Astrocyte (in vitro differentiated cells and primary cell): Measurements from ENCODE around the gene MSL1. TPM values are rescaled to one million over a fixed set of nuclear protein-coding genes. Genes with fewer than 3 reads are reported as not detected.

ENCODE experiments used
- DNase-seq: peaks from one replicate; pipeline ENCODE4 v3.0.0-alpha.2; 2010; ENCODE audit warnings: low read depth
- FAIRE-seq: peaks from 2 replicates; lab custom pipeline; 2011; peaks lifted over from hg19 to GRCh38; lab: Jason Lieb, UNC
- H2AFZ ChIP-seq: 2 replicates; pipeline ENCODE4 v1.6.0; 2012; ENCODE audit warnings: low read depth, low read length, inconsistent platforms
- H3K27ac ChIP-seq: 2 replicates; pipeline ENCODE4 v1.5.1; 2011; ENCODE audit warnings: low read depth, low read length, inconsistent platforms
- H3K27me3 ChIP-seq: 2 replicates; pipeline ENCODE4 v1.6.0; 2011; ENCODE audit warnings: low read length, inconsistent platforms; ENCODE audit not compliant: insufficient read depth
- H3K36me3 ChIP-seq: 2 replicates; pipeline ENCODE4 v1.5.1; 2011; ENCODE audit warnings: low read length, inconsistent platforms; ENCODE audit not compliant: insufficient read depth
- H3K4me1 ChIP-seq: 2 replicates; pipeline ENCODE4 v1.5.1; 2011; ENCODE audit warnings: low read length, inconsistent platforms; ENCODE audit not compliant: insufficient read depth
- H3K4me2 ChIP-seq: 2 replicates; pipeline ENCODE4 v1.6.0; 2012; ENCODE audit warnings: low read length, inconsistent platforms
- H3K4me3 ChIP-seq: 2 replicates; pipeline ENCODE4 v1.5.1; 2011; ENCODE audit warnings: low read depth, mild to moderate bottlenecking, low read length, inconsistent platforms; ENCODE audit not compliant: insufficient read depth
- H3K79me2 ChIP-seq: 2 replicates; pipeline ENCODE4 v1.6.0; 2012; ENCODE audit warnings: mild to moderate bottlenecking, low read length, inconsistent platforms; ENCODE audit not compliant: insufficient read depth
- H3K9ac ChIP-seq: 2 replicates; pipeline ENCODE4 v1.6.0; 2012; ENCODE audit warnings: mild to moderate bottlenecking, low read length, inconsistent platforms
- H3K9me3 ChIP-seq: 2 replicates; pipeline ENCODE4 v1.5.1; 2012; ENCODE audit warnings: low read depth, mild to moderate bottlenecking, low read length, inconsistent platforms; ENCODE audit not compliant: insufficient read depth
- H4K20me1 ChIP-seq: 2 replicates; pipeline ENCODE4 v1.6.0; 2012; ENCODE audit warnings: low read length, inconsistent platforms; ENCODE audit not compliant: insufficient read depth
- H3K27ac Mint-ChIP-seq: one replicate; pipeline ENCODE4 v1.8.0; 2021; ENCODE audit warnings: mild to moderate bottlenecking, mixed read lengths; ENCODE audit not compliant: unreplicated experiment
- H3K27me3 Mint-ChIP-seq: one replicate; pipeline ENCODE4 v1.8.0; 2021; ENCODE audit warnings: low read depth, mixed read lengths; ENCODE audit not compliant: unreplicated experiment
- H3K36me3 Mint-ChIP-seq: one replicate; pipeline ENCODE4 v1.8.0; 2021; ENCODE audit warnings: low read depth, mixed read lengths; ENCODE audit not compliant: unreplicated experiment
- H3K4me1 Mint-ChIP-seq: one replicate; pipeline ENCODE4 v1.8.0; 2021; ENCODE audit warnings: low read depth, mixed read lengths; ENCODE audit not compliant: unreplicated experiment
- H3K4me3 Mint-ChIP-seq: one replicate; pipeline ENCODE4 v1.8.0; 2021; ENCODE audit warnings: mild to moderate bottlenecking, moderate library complexity, mixed read lengths; ENCODE audit not compliant: unreplicated experiment
- H3K9me3 Mint-ChIP-seq: one replicate; pipeline ENCODE4 v1.8.0; 2021; ENCODE audit warnings: mild to moderate bottlenecking, mixed read lengths; ENCODE audit not compliant: unreplicated experiment
- CTCF ChIP-seq: IDR thresholded peaks from 2 replicates; pipeline ENCODE4 v1.5.1; 2011; ENCODE audit warnings: low read depth, mild to moderate bottlenecking, inconsistent platforms, low read length, moderate library complexity; ENCODE audit not compliant: insufficient read depth
- EZH2 ChIP-seq: IDR thresholded peaks from 2 replicates; pipeline ENCODE4 v1.6.1; 2012; ENCODE audit warnings: mild to moderate bottlenecking, low read length, inconsistent platforms; ENCODE audit not compliant: insufficient read depth
- microRNA-seq: library from miRNA; unstranded; fragments of <30 nt; microRNA quantifications from one replicate; pipeline ENCODE4 v1.2.0, GENCODE V29; 2020
- total RNA-seq: library from RNA; stranded (reverse); gene quantifications from 2 replicates; pipeline ENCODE4 v1.2.1, GENCODE V29; 2021

The MSL1 gene
- total RNA-seq, 1 donor from 2014 or later: 81.9 TPM

- no peak for TF ChIP-seq CTCF
- no peak for TF ChIP-seq EZH2
- FAIRE-seq (no peak), DNase-seq (no peak)
- Histone ChIP-seq H3K9ac (no peak overlapping the region), H3K36me3 (no peaks in the 10 kb centered on the region), H3K4me1 (peaks cover 19% of the 10 kb centered on the region), H3K27ac (no peak overlapping the region), H3K4me3 (no peak overlapping the region), H3K79me2 (peaks cover 3% of the 10 kb centered on the region), H2AFZ (no peak overlapping the region), H4K20me1 (peaks cover 18% of the 10 kb centered on the region), H3K9me3 (no peaks in the 10 kb centered on the region), H3K4me2 (no peak overlapping the region), H3K27me3 (no peaks in the 10 kb centered on the region)
- no peaks in the 10 kb centered on the region for H3K27me3 Mint-ChIP-seq
- no peak overlapping the region for H3K4me3 Mint-ChIP-seq
- peaks cover 16% of the 10 kb centered on the region for H3K4me1 Mint-ChIP-seq
- no peak overlapping the region for H3K27ac Mint-ChIP-seq
- H3K36me3 Mint-ChIP-seq: peaks cover under 1% of the 10 kb centered on the region
- H3K9me3 Mint-ChIP-seq: no peaks in the 10 kb centered on the region
Measured at GRCh38 chr17:40181205-40181604, 59.4 kb downstream of the MSL1 start.

- H3K9ac ChIP-seq: no peak overlapping the region
- no peak overlapping the region for H2AFZ ChIP-seq
- H3K36me3 ChIP-seq: no peaks in the 10 kb centered on the region
- no peak overlapping the region for H3K27ac Mint-ChIP-seq
- peaks cover 12% of the 10 kb centered on the region for H3K4me1 Mint-ChIP-seq
- H3K79me2 ChIP-seq: no peaks in the 10 kb centered on the region
- peaks cover 15% of the 10 kb centered on the region for H3K4me1 ChIP-seq
- no peak overlapping the region for H3K4me2 ChIP-seq
- H3K27me3 ChIP-seq: no peaks in the 10 kb centered on the region
- H3K4me3 Mint-ChIP-seq: no peak overlapping the region
- TF ChIP-seq EZH2: no peak
- TF ChIP-seq CTCF: no peak
- DNase-seq: no peak
- no peaks in the 10 kb centered on the region for H3K9me3 Mint-ChIP-seq
- H3K27me3 Mint-ChIP-seq: no peaks in the 10 kb centered on the region
- no peak overlapping the region for H3K27ac ChIP-seq
- no peak overlapping the region for H3K4me3 ChIP-seq
- no peaks in the 10 kb centered on the region for H3K9me3 ChIP-seq
- no peak for FAIRE-seq
- peaks cover 11% of the 10 kb centered on the region for H4K20me1 ChIP-seq
- peaks cover 4% of the 10 kb centered on the region for H3K36me3 Mint-ChIP-seq
Measured at GRCh38 chr17:40182606-40183005, 60.8 kb downstream of the MSL1 start.

Small RNA genes within 50 kb of the gene (microRNA-seq; reads per million reads assigned to microRNA genes)
- 5.5 reads per million, percentile 23 among the genes with 10 or more reads in this experiment for gene MIR6866

Other genes with a start within 250 kb of the MSL1 start
- 12.1 and 12.4 TPM in 2 replicates for gene GSDMB, start 203.3 kb upstream of the MSL1 start, total RNA-seq
- gene ORMDL3, start 194.4 kb upstream of the MSL1 start, total RNA-seq: 65.3 and 70.2 TPM in 2 replicates
- gene LRRC3C, start 194.2 kb upstream of the MSL1 start, total RNA-seq: not detected in 2 replicates
- gene GSDMA, start 159.0 kb upstream of the MSL1 start, total RNA-seq: not detected in 2 replicates
- gene PSMD3, start 141.2 kb upstream of the MSL1 start, total RNA-seq: 129 and 134 TPM in 2 replicates
- not detected in 2 replicates for gene CSF3, start 106.5 kb upstream of the MSL1 start, total RNA-seq
- 49.2 and 56.4 TPM in 2 replicates for gene MED24, start 67.6 kb upstream of the MSL1 start, total RNA-seq
- gene THRA, start 59.0 kb upstream of the MSL1 start, total RNA-seq: 16.7 and 20.4 TPM in 2 replicates
- gene NR1D1, start 21.4 kb upstream of the MSL1 start, total RNA-seq: 8.7 and 10.1 TPM in 2 replicates
- gene CASC3, start 18.6 kb downstream of the MSL1 start, total RNA-seq: 55.0 and 56.1 TPM in 2 replicates
- gene RAPGEFL1, start 55.5 kb downstream of the MSL1 start, total RNA-seq: 6.8 and 7.0 TPM in 2 replicates
- gene WIPF2, start 97.3 kb downstream of the MSL1 start, total RNA-seq: 30.7 and 31.2 TPM in 2 replicates
- 6.4 and 14.4 TPM in 2 replicates for gene CDC6, start 165.9 kb downstream of the MSL1 start, total RNA-seq
- 37.6 and 38.8 TPM in 2 replicates for gene RARA, start 187.2 kb downstream of the MSL1 start, total RNA-seq
- gene GJD3, start 242.8 kb downstream of the MSL1 start, total RNA-seq: 0.34 and 0.43 TPM in 2 replicates